M059J (cell line): ENCODE data around the gene MFSD6L. TPM values are rescaled to one million over a fixed set of nuclear protein-coding genes. Genes with fewer than 3 reads are reported as not detected.

Experiments
- total RNA-seq: library from RNA; depleted of rRNA; stranded (reverse); fragments of >200 nt; shearing (Covaris generic); gene quantifications from 2 replicates; pipeline ENCODE4 v1.2.3, GENCODE V29; 2014; rRNA removed

Gene MFSD6L
- total RNA-seq, 1 experiment from 2014 or later = not detected

Other genes starting within 250 kb of the MFSD6L start
- 26.6 and 36.3 TPM in 2 replicates for gene MYH10, start 168.6 kb downstream of the MFSD6L start, total RNA-seq
- not detected in 2 replicates for gene CCDC42, start 54.5 kb downstream of the MFSD6L start, total RNA-seq
- not detected in 2 replicates for gene SPDYE4, start 40.8 kb downstream of the MFSD6L start, total RNA-seq
- gene PIK3R6, start 68.3 kb upstream of the MFSD6L start, total RNA-seq = not detected in 2 replicates
- gene PIK3R5, start 166.3 kb upstream of the MFSD6L start, total RNA-seq = not detected in 2 replicates
- gene NTN1, start 222.1 kb upstream of the MFSD6L start, total RNA-seq = 0.07 TPM in 1 of 2 replicates, not detected in the other